PC-9 (cell line): Measurements from ENCODE around the gene PTPN1.
"Not testable (repeated sequence)": the region's sequence is repeated elsewhere in the genome, so short reads cannot be mapped to it uniquely, and the experiment has no call there.

Source experiments
- EZH2 ChIP-seq: fragments of 200-600 bp; sonication (generic); IDR thresholded peaks from 2 replicates; pipeline ENCODE4 v1.8.0; 2017; ENCODE audit warnings: antibody characterized with exemption, low read depth
- TF ChIP-seq, protein P1 (sequence below): fragments of 200-600 bp; sonication (generic); conservative IDR thresholded peaks from 2 replicates; pipeline ENCODE4 v1.6.1; 2017; ENCODE audit warnings: mixed run types, antibody characterized with exemption, mild to moderate bottlenecking, moderate library complexity

DNA sequence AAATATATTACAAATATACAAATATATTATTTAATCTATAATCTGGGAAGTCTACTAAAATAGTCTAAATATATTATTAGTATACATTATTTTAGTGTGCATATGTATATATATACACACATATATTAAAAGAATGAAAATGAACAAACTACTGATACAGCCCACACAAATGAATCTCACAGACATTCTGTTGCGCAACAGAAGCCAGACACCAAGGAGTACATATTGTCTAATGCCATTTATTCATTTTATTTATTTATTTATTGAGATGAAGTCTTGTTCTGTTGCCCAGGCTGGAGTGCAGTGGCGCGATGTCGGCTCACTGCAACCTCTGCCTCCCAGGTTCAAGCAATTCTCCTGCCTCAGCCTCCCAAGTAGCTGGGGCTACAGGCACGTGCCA, 35.8 kb upstream of the PTPN1 start:
- TF ChIP-seq, protein P1, sequence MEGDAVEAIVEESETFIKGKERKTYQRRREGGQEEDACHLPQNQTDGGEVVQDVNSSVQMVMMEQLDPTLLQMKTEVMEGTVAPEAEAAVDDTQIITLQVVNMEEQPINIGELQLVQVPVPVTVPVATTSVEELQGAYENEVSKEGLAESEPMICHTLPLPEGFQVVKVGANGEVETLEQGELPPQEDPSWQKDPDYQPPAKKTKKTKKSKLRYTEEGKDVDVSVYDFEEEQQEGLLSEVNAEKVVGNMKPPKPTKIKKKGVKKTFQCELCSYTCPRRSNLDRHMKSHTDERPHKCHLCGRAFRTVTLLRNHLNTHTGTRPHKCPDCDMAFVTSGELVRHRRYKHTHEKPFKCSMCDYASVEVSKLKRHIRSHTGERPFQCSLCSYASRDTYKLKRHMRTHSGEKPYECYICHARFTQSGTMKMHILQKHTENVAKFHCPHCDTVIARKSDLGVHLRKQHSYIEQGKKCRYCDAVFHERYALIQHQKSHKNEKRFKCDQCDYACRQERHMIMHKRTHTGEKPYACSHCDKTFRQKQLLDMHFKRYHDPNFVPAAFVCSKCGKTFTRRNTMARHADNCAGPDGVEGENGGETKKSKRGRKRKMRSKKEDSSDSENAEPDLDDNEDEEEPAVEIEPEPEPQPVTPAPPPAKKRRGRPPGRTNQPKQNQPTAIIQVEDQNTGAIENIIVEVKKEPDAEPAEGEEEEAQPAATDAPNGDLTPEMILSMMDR = not testable (repeated sequence)
- not testable (repeated sequence) for TF ChIP-seq EZH2
